Measurements from ENCODE around the gene ZNF730. TPM values are rescaled to one million over a fixed set of nuclear protein-coding genes. Genes with fewer than 3 reads are reported as not detected.

The ZNF730 gene
- 0.33 and 2.9 TPM in 2 replicates for total RNA-seq

DNA sequence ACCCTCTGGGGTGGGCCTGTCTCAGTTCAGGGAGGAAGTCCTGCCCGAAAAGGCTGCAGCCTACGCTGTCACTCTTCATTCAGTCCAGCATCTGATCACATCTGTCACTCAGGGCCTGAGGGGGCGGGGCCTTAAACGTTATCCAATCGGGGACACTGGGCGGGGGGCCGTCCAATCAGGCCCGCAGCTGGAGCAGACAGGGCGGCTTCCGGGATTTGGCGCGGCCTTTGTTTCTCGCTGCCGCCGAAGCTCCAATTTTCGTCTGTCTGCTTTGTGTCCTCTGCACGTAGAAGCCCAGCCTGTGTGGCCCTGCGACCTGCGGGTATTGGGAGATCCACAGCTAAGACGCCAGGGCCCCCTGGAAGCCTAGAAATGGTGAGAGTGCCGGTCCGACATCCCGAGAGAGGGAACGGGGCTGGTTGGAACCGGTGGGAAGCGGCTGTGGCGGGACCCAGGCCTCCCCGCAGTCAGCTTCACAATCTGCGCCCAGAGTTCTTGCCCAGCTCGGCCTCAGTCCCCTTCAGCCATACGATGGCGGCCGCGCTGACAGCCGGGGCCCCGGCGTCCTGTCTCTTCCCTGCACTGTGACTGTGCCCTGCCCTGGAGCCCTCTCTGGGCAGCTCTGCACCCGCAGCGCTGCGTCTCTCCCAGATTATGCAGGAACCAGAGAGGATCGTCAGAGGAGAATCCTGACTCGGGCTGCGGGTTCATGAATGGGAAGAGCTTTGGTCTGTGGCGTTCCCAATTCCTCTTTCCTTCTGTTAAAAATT is at the start of gene ZNF730:
ZNF730 (plus strand) TSS at position 224 of the 770 bp plus-strand sequence; CDS start at position 373, 149 bp downstream.

Other genes starting within 250 kb of the ZNF730 start
- 0.10 TPM in 1 of 2 replicates, not detected in the other for gene ZNF728, start 113.8 kb upstream of the ZNF730 start, total RNA-seq
- gene ZNF724, start 133.4 kb downstream of the ZNF730 start, total RNA-seq, result 8.8 and 9.6 TPM in 2 replicates